COLO668 (cell line): Measurements from ENCODE around the gene HEXA.

ENCODE experiments used
- DNase-seq: peaks from one replicate; lab custom pipeline; 2025; ENCODE audit not compliant: unreplicated experiment; lab: John Stamatoyannopoulos, UW

Gene HEXA

DNA sequence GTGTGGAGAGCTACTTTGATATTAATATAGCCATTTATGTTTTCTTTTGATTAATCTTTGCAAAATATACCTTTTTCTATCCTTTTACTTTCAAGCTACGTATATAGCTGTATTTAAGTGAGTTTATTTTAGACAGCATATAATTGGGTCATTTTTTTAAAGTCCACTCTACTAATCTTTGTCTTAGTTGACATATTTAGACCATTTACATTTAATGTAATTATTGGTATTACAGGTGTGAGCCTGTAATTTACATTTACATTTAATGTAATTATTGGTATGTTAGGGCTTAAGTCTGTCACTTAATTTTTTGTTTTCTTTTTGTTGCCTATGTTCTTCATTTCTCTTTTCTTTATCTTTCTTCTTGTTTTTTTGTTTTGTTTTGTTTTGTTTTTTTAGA lies 52.1 kb downstream of the HEXA start:
- no peak for DNase-seq

DNA sequence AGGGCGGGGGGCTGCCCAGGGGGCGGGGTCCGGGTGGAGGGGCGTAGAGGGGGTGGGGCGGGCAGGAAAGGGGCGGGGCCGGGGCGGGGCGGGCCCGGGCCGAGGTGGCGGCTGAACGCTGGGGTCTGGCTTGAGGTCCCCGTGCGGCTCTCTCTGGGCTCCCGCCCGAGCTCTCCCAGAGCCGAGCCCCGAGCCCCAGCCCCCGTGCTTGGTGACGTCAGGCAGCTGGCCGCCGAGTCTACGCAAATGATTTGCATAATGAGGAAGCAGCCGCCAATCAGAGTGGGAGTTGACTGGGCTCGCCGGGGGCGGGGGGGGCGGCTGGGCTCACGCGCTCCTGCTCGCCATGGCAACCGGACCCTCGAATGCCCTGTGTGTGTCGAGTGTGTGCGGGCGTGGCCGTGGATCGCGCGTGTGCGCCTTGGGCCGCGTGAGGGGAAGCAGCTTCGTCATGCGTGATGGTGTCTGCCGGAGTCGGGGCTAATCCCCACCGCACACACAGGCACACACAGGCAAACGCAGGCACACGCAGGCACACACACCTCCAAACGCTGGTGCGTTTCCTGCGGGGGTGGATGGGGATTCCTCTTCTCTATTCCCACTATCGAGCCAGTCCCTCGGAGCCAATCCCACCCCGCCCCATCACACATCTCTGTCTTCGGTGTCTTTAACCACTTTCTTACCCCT lies 55.7 kb downstream of the HEXA start, which contains the start of gene CELF6:
TSS of gene CELF6 (minus strand) at position 173 of the 687 bp plus-strand sequence. CDS start 283 bp downstream, outside the sequence.
- DNase-seq = peak; percentile 88

DNA sequence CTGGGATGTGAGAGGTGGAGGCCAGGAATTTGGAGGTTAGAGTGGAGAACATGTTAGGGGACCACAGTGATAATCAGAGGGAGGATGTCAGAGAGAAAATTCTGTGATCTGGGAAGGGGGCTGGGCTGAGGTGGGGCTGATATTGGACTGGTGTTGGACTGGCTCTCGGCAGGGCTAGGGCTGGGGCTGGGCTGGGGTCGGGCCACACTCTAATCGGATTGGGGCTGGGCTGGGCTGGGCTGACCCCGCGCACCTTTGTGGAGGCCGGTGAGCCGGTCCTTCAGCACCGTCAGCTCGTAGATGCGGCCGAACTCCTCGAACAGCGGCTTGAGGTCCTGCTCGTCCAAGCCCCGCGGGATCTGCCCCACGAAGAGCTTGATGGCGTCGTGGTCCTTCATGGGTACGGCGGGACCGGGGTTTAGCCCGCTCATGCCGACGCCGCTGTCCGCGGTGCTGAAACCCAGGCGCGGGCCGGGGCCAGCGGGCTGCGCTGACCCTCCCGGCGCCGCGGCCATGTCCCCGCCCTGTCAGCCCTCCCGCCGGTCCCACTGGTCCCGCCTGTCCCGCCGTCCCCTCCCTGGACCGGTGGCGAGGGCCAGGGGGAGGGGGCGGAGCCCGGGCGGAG lies 56.3 kb downstream of the HEXA start:
- DNase-seq = no peak

DNA sequence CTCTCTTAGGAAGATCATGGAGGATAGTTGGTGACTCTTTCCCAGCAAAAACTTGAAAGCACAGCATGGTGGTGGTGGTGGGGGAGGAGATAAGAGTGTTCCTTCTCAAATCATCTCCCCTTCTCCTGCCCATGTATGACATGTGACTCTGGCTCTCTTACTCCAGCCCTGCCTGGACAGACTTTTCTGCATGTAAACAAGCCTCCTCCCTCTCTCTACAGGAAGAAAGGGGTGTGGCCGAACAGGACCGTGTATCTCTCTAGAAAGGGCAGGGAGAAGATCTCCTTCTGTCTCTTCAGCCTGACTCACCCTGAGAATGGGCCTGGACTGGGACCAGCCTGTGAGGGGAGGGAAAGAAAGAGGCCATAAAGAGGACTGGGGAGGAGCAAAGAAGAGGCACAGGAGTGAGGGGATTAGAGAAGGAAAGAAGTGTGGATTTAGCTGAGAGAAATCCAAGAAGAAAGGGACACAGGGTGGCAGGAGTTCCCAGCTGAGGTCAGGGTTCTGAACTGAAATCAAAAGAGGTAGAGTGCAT lies 57.3 kb downstream of the HEXA start:
- no peak for DNase-seq

DNA sequence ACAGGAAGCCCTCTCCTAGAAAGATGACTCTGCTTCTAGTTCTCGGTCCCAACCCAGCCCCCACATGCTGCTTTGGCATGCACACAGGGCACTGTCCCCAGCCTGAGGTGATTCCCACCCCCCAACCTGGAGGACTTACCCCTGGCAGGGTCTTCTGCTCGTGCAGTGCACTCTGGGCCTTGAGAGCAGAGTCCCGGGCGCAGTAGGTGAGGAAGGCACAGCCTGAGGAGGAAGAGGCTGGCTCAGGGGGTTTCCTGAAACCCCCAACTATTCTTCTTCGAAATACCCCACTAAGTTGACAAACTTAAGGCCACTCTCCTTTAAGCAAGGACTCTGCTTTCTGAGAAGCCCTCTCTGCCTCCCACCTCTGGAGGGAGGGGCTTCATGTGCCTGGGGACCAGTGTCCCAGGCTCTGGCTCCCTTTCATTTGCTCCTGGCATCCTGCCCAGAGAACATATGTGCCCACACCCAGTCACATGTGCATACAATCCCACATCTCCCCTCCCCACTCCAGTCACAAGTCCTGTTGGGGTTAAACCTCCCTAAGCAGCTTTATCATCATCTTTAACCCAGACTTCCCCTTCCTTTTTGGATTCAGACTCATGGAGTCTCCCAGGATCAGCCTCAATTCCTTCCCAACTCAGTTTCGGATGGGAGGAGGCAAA lies 60.0 kb downstream of the HEXA start:
- DNase-seq = peak; percentile 55

DNA sequence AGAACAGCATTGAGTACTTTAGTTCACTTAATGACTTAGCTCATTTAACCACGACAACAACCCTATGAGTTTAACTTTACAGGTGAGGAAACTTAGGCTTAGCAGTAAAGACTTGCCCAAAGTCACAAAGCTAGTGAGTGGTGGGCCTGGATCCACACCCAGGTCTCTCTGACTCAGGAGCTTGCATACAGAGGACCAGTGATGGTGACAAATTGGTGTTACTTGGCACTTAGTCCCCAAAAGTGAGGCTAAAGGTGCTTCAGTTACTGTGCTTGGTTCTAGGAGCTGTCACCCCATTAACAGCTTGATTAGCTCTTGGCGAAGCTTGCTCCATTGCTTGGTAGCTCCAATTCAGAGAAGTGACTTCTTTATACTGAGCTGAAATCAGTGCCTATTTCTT lies 61.9 kb downstream of the HEXA start:
- DNase-seq = no peak

DNA sequence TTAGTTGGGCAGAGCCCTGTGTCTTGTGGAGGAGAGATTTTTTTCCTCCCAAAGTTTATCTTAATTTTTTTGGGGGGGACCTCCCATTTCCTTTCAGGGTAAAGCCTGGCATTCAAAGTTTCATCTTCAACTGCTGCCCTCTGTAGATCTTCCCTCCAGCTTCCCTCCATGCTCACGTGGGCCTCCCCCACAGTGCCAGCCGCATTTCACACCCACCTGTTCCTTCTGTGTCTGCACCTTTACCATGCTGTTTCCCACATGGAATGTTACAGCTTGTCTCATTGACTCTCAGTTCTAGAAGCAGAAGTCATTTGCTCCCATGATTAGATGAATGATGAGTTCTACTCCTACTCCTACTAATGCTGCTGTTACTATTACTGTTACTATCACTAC lies 62.4 kb downstream of the HEXA start:
- no peak for DNase-seq

DNA sequence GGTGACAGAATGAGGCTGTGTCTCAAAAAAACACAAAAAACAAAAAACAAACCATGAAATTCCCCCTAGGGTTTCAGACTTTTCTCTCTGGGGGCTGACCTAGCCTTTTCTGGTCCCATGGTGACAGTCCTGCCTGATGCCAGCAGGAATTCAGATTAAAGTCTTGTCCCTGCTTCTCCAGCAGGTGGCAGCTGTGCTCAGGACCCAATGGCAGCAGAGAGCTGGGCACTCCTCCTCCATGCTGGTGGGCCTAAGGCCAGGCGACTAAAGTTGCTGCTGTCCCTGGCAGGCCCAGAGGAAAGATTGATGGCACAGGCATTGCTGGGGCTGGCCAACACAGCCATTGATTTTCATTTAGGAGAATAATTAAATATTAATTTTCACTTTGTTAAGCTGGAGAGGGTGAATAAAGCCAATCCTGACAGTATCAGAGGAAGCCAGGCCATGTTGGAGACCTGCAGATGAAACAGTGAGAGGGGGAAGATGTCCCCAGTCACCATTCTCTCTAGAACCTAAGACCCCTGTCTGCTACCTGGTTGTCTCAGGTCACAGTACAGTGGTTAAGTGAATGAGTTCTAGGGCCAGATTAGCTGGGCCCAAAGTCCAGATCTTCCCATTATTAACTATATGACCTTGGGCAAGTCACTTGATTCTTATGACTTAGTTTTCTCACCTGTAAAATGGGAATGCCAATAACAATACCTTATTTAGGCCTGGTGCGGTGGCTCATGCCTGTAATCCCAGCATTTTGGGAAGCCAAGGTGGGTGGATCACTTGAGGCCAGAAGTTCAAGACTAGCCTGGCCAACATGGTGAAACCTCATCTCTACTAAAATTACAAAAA lies 63.0 kb downstream of the HEXA start:
- peak; percentile 59 for DNase-seq

DNA sequence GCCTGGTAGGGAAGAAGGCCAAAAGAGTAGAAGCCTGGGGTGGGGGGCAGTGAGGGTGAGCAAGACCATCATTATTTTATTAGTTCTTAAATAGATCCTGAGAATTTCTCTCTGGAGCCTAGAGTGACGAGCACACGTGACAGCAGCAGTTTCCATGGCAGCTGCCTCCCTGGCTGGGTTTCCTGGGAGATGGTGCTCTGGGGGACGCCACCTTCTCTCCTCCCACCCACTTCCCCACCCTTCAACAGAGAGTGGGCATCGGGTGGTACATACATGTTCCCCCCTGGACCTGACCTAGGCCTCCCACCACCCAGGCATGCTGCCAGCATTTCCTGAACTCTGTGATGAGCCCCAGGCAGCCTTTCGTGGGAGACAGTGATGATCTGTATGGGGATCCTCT lies 68.8 kb downstream of the HEXA start:
- DNase-seq = no peak

DNA sequence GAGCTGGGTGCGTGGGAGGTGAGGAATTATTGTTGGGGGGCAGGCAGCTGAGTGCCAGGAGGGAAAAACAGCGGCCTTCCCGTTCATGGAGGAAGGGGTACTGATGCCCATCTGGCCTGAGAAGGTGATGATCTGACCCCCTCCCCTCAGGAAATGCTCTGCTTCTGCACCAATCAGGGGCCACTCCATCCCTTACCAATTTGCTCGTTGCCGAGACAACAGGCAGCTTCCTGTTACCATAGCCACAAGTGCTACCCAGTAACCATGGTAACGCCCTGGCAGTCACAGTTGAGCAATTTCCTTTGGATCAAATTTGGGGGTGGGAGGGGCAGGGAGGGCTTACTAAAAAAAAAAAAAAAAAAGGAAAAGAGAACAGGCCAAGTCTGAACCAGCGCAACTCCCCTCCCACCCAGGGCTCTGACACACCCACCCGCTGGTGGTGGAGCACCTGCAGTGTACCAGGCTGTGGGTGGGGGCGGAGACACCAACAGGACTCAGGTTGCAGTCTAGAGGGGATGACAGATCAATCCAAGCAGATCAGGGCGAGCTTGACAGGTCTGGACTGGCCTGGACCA lies 69.5 kb downstream of the HEXA start:
- DNase-seq = no peak

DNA sequence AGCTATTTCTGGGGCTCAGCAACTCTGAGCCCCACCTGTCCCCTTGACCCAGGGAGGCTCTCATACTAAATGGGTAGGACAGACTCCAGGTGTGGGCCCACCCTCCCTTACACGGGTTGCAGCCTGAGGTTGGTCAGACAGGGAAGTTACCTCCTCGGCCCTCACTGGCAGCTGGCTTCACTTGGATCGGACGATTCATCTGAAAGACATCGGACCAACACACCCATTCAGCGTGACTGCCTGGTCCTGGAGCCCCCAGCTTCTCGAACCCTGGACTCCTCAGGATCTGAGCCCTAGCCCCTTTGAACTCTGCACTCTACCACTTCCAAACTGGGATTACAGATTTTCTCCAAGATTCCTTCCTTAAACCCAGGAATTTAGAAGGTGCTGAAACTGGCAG lies 71.2 kb downstream of the HEXA start:
- no peak for DNase-seq

DNA sequence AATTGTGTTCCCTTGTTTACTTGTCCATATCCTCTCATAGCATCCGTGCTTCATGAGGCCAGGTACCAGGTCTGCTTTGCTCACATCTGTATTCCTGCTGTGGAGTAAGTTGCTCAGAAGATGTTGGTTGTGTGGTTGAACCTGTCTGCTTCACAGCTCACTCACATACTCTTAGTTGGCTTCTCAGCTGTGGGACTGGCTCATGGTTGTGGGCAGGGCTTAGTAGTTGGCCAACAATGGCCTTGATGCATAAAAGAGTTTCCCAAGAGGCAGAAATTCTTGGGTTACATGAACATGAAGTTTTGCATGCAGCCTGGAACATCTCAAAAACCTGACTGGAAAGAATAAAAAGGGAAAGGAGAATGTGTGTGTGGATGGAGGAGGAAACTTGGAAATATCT lies 72.9 kb downstream of the HEXA start:
- DNase-seq = no peak
